Endothelial cell of umbilical vein (primary cell): Measurements from ENCODE around the gene RERGL. TPM values are rescaled to one million over a fixed set of nuclear protein-coding genes. Genes with fewer than 3 reads are reported as not detected.

Source experiments
- BruUV-seq: library from RNA; stranded (reverse); fragments of 400-500 nt; replicated peaks from 2 replicates; lab custom pipeline; 2021; lab: Mats Ljungman, UMichigan
- CTCF ChIA-PET: fragments of 300-600, 350-600 bp; sonication (Branson Sonifier 250); formaldehyde crosslinking; loops from one replicate; lab custom pipeline; 2021; ENCODE audit warnings: antibody characterized with exemption, inconsistent platforms; lab: Charles Lee
- POLR2A ChIA-PET: fragments of 300-600, 350-600 bp; sonication (Branson Sonifier 250); formaldehyde crosslinking; loops from one replicate; lab custom pipeline; 2021; ENCODE audit warnings: antibody characterized with exemption, inconsistent platforms; lab: Charles Lee
- DNase-seq: peaks from one replicate; pipeline ENCODE4 v3.0.0-alpha.2; 2011; ENCODE audit warnings: low read depth, low spot score
- FAIRE-seq: peaks from 2 replicates; lab custom pipeline; 2011; peaks lifted over from hg19 to GRCh38; lab: Jason Lieb, UNC
- H2AFZ ChIP-seq: 2 replicates; pipeline ENCODE4 v1.6.0; 2012; ENCODE audit warnings: low read depth, low read length, control low read depth, inconsistent platforms
- H3K27ac ChIP-seq: 2 replicates; pipeline ENCODE4 v1.5.1; 2011; ENCODE audit warnings: low read depth, mild to moderate bottlenecking, control low read depth, low read length, moderate library complexity; ENCODE audit not compliant: insufficient read depth
- H3K27me3 ChIP-seq, 2 experiments: 2 replicates each; pipeline versions ENCODE4 v1.6.0 to v1.6.1; 2011; ENCODE audit warnings: low read length in 2 of 2, mixed read lengths in 1 of 2; ENCODE audit not compliant: control insufficient read depth in 2 of 2, insufficient read depth in 2 of 2
- H3K36me3 ChIP-seq, 2 experiments: 2 replicates in 1 of 2; 3 replicates in 1 of 2; pipeline ENCODE4 v1.5.1; 2011; ENCODE audit warnings: low read length in 2 of 2, mild to moderate bottlenecking in 1 of 2, moderate library complexity in 1 of 2; ENCODE audit not compliant: control insufficient read depth in 2 of 2, insufficient read depth in 2 of 2; ENCODE audit errors: extremely low read depth in 1 of 2
- H3K4me1 ChIP-seq: 3 replicates; pipeline ENCODE4 v1.5.1; 2011; ENCODE audit warnings: mild to moderate bottlenecking, low read length; ENCODE audit not compliant: control insufficient read depth, insufficient read depth; ENCODE audit errors: extremely low read depth
- H3K4me2 ChIP-seq: 2 replicates; pipeline ENCODE4 v1.6.1; 2011; ENCODE audit warnings: low read length, control low read depth, mixed read lengths; ENCODE audit not compliant: insufficient read depth
- H3K4me3 ChIP-seq, 3 experiments: fragments of 200-600 bp in 1 of 3; sonication (generic), shearing (Covaris generic) in 1 of 3; replicated peaks in 1 of 3; 2 replicates each; pipeline ENCODE4 v1.5.1; 2011 to 2016; ENCODE audit warnings: control low read depth in 3 of 3, low read length in 3 of 3, mild to moderate bottlenecking in 2 of 3, inconsistent platforms in 1 of 3, low read depth in 1 of 3, moderate library complexity in 1 of 3; ENCODE audit not compliant: insufficient read depth in 1 of 3
- H3K79me2 ChIP-seq: 2 replicates; pipeline ENCODE4 v1.6.0; 2012; ENCODE audit warnings: low read length, inconsistent platforms; ENCODE audit not compliant: control insufficient read depth, insufficient read depth
- H3K9ac ChIP-seq: replicated peaks from 2 replicates; pipeline ENCODE3; 2011; ENCODE audit warnings: low read length, control low read depth; ENCODE audit not compliant: insufficient read depth; ENCODE audit errors: extremely low read depth
- H3K9me1 ChIP-seq: replicated peaks from 3 replicates; pipeline ENCODE4 v1.6.0; 2011; ENCODE audit warnings: mild to moderate bottlenecking, low read length; ENCODE audit not compliant: control insufficient read depth, insufficient read depth; ENCODE audit errors: extremely low read depth
- H3K9me3 ChIP-seq: replicated peaks from 2 replicates; pipeline ENCODE4 v1.5.1; 2012; ENCODE audit warnings: low read length, inconsistent platforms; ENCODE audit not compliant: control insufficient read depth, insufficient read depth
- H4K20me1 ChIP-seq: replicated peaks from 2 replicates; pipeline ENCODE3; 2011; ENCODE audit warnings: mild to moderate bottlenecking, low read length; ENCODE audit not compliant: control insufficient read depth, insufficient read depth; ENCODE audit errors: extremely low read depth
- CTCF ChIP-seq, 2 donors: IDR thresholded peaks; 1 replicate in 1 of 2; 2 replicates in 1 of 2; pipeline ENCODE4 v1.5.1; 2011; ENCODE audit warnings: low read length in 2 of 2, mild to moderate bottlenecking in 2 of 2, moderate library complexity in 2 of 2, control low read depth in 1 of 2, inconsistent platforms in 1 of 2, low read depth in 1 of 2; ENCODE audit not compliant: insufficient read depth in 1 of 2; ENCODE audit errors: extremely low read depth in 1 of 2
- EZH2 ChIP-seq: IDR thresholded peaks from 2 replicates; pipeline ENCODE4 v1.6.1; 2012; ENCODE audit warnings: borderline replicate concordance, low read depth, mild to moderate bottlenecking, moderate library complexity, low read length, inconsistent platforms; ENCODE audit not compliant: severe bottlenecking
- FOS ChIP-seq: IDR thresholded peaks from 2 replicates; pipeline ENCODE4 v1.6.1; 2011; ENCODE audit warnings: mild to moderate bottlenecking, low read length, moderate library complexity, borderline replicate concordance; ENCODE audit not compliant: insufficient read depth
- GATA2 ChIP-seq: IDR thresholded peaks from 2 replicates; pipeline ENCODE4 v1.7.0; 2011; ENCODE audit warnings: low read depth, mild to moderate bottlenecking, moderate library complexity, mixed read lengths, low read length; ENCODE audit not compliant: insufficient read length, insufficient read depth
- JUN ChIP-seq: IDR thresholded peaks from 2 replicates; pipeline ENCODE4 v1.6.1; 2011; ENCODE audit warnings: borderline replicate concordance, low read depth; ENCODE audit not compliant: insufficient read length, insufficient read depth
- MAX ChIP-seq: IDR thresholded peaks from 2 replicates; pipeline ENCODE4 v1.6.1; 2011; ENCODE audit not compliant: insufficient read depth, insufficient read length
- MYC ChIP-seq: IDR thresholded peaks from one replicate; pipeline ENCODE4 v1.6.1; 2011; ENCODE audit warnings: mild to moderate bottlenecking, low read depth, low read length
- POLR2A ChIP-seq: IDR thresholded peaks from 2 replicates; pipeline ENCODE4 v1.6.1; 2012; ENCODE audit warnings: low read depth, mild to moderate bottlenecking, control low read depth, low read length
- POLR2AphosphoS5 ChIP-seq: IDR thresholded peaks from 2 replicates; pipeline ENCODE4 v1.6.1; 2012; ENCODE audit warnings: low read depth, mild to moderate bottlenecking, control low read depth, low read length, moderate library complexity; ENCODE audit not compliant: insufficient read depth
- dilution Hi-C: fragments of 300-500 bp; cut with MboI; formaldehyde crosslinking; loops from one replicate; pipeline ENCODE4 v1.15.0; 2019; ENCODE audit warnings: low sequenced_read_pairs; ENCODE audit not compliant: extremely low pct_ligation_motif_present
- intact Hi-C: fragments of 100-400 bp; cut with micrococcal nuclease; formaldehyde crosslinking; loops from one replicate; pipeline ENCODE4 v1.10.0; 2022
- polyA plus RNA-seq, 4 experiments: library from polyadenylated mRNA; depleted of rRNA in 3 of 4; stranded (reverse) in 3 of 4; unstranded in 1 of 4; fragments of >200 nt; gene quantifications; 2 replicates each; pipeline versions ENCODE4 v1.2.1 to v1.2.3, GENCODE V29; 2011 to 2012; ENCODE audit warnings: missing spikeins in 1 of 4
- total RNA-seq: library from RNA; stranded (reverse); gene quantifications from 2 replicates; pipeline ENCODE4 v1.2.3, GENCODE V29; 2021

The RERGL gene
- total and polyA plus RNA-seq, 2 donors (not counting 3 experiments of a cell fraction or from before 2014, with no cell fraction given): not detected

GRCh38 chr12:18139254-18139653 lies 49.3 kb upstream of the RERGL start:
- no peaks in the 10 kb centered on the region for H3K36me3 ChIP-seq
- no peak overlapping the region for H3K9ac ChIP-seq
- no peak for FAIRE-seq
- TF ChIP-seq POLR2AphosphoS5: no peak
- TF ChIP-seq CTCF (IDR thresholded peaks at IDR 0.05; ENCODE audit: extremely low read depth in 1 of 2, insufficient read depth in 1 of 2, low read depth in 1 of 2, low read length in 2 of 2): no peak
- no peak for TF ChIP-seq FOS
- TF ChIP-seq EZH2: no peak
- no peak for TF ChIP-seq MAX
- no peak for TF ChIP-seq POLR2A
- no peak for TF ChIP-seq MYC
- no peak for TF ChIP-seq GATA2
- TF ChIP-seq JUN: no peak
- DNase-seq: no peak
- POLR2A ChIA-PET: no interaction called here
- H3K4me3 ChIP-seq: no peak overlapping the region
- H3K9me1 ChIP-seq: no peaks in the 10 kb centered on the region
- no peaks in the 10 kb centered on the region for H3K9me3 ChIP-seq
- H3K27me3 ChIP-seq: no peaks in the 10 kb centered on the region
- H2AFZ ChIP-seq: no peak overlapping the region
- no peaks in the 10 kb centered on the region for H4K20me1 ChIP-seq
- H3K79me2 ChIP-seq: no peaks in the 10 kb centered on the region
- intact Hi-C loops (no loop called here), dilution Hi-C loops (no loop called here)
- no TSS peak for BruUV-seq
- CTCF ChIA-PET: interaction anchor here (1.1 to 2.0 kb wide), 2 partner anchors 111 to 180 kb away, joined by 3 to 11 read pairs; no protein-coding TSS in a partner anchor
- H3K4me1 ChIP-seq: no peaks in the 10 kb centered on the region
- H3K27ac ChIP-seq: no peak overlapping the region
- H3K4me2 ChIP-seq: no peak overlapping the region
